T-helper 1 cell (primary cell): Measurements from ENCODE around the gene CELF2.
"Not testable (repeated sequence)": the region's sequence is repeated elsewhere in the genome, so short reads cannot be mapped to it uniquely, and the experiment has no call there.

Source experiments
- DNase-seq, 5 donors: peaks; one replicate each; pipeline ENCODE4 v3.0.0-alpha.2; 2012 to 2020

Gene CELF2

GRCh38 chr10:11098666-11099065 lies 81.0 kb downstream of the CELF2 start:
- no peak for DNase-seq

GRCh38 chr10:11104772-11105675 lies 87.4 kb downstream of the CELF2 start:
- peak in 1 of 5 donors; percentile 50 for DNase-seq

- DNase-seq, result no peak
These were observed 88.0 kb downstream of the CELF2 start for GRCh38 chr10:11105676-11106004.

GRCh38 chr10:11106621-11107374 lies 89.1 kb downstream of the CELF2 start:
- DNase-seq, result no peak

GRCh38 chr10:11107948-11108347 lies 90.3 kb downstream of the CELF2 start:
- no peak for DNase-seq

- no peak for DNase-seq
These were observed 90.7 kb downstream of the CELF2 start for GRCh38 chr10:11108356-11108755.

GRCh38 chr10:11109590-11109989 lies 91.9 kb downstream of the CELF2 start:
- DNase-seq, result no peak

- DNase-seq, result no peak
These were observed 92.9 kb downstream of the CELF2 start for GRCh38 chr10:11110539-11110938.

GRCh38 chr10:11111490-11111889 lies 93.8 kb downstream of the CELF2 start:
- DNase-seq, result no peak

GRCh38 chr10:11112718-11113117 lies 95.0 kb downstream of the CELF2 start:
- DNase-seq, result no peak

GRCh38 chr10:11113156-11113555 lies 95.5 kb downstream of the CELF2 start:
- DNase-seq, result peak in 3 of 5 donors; percentile 11 to 21 (median 17)

- DNase-seq, result no peak
These were observed 96.6 kb downstream of the CELF2 start for GRCh38 chr10:11114269-11114668.

GRCh38 chr10:11115337-11115736 lies 97.7 kb downstream of the CELF2 start:
- DNase-seq, result no peak

GRCh38 chr10:11116361-11116760 lies 98.7 kb downstream of the CELF2 start:
- DNase-seq, result no peak

GRCh38 chr10:11116817-11117216 lies 99.1 kb downstream of the CELF2 start:
- DNase-seq, result no peak

- no peak for DNase-seq
These were observed 101.0 kb downstream of the CELF2 start for GRCh38 chr10:11118686-11119085.

GRCh38 chr10:11119843-11120242 lies 102.2 kb downstream of the CELF2 start:
- no peak for DNase-seq

GRCh38 chr10:11120711-11121110 lies 103.0 kb downstream of the CELF2 start:
- no peak for DNase-seq

GRCh38 chr10:11123892-11124291 lies 106.2 kb downstream of the CELF2 start:
- not testable (repeated sequence) for DNase-seq

- no peak for DNase-seq
These were observed 107.3 kb downstream of the CELF2 start for GRCh38 chr10:11125004-11125403.

GRCh38 chr10:11127017-11127416 lies 109.3 kb downstream of the CELF2 start:
- not testable (repeated sequence) for DNase-seq

- DNase-seq, result no peak
These were observed 113.5 kb downstream of the CELF2 start for GRCh38 chr10:11131112-11131639.

GRCh38 chr10:11134411-11134810 lies 116.7 kb downstream of the CELF2 start:
- no peak for DNase-seq

- DNase-seq, result no peak
These were observed 118.0 kb downstream of the CELF2 start for GRCh38 chr10:11135709-11136108.
